ENCODE results near the gene LHPP.
"Not testable (repeated sequence)": the region's sequence is repeated elsewhere in the genome, so short reads cannot be mapped to it uniquely, and the experiment has no call there.

The LHPP gene

GRCh38 chr10:124430077-124430476 is 31.5 kb upstream of the LHPP start:
- TF ChIP-seq CTCF (conservative IDR thresholded peaks at IDR 0.05; ENCODE audit: low read depth, low read length): no peak
- no peak for DNase-seq (ENCODE audit: low read depth)
- no peak overlapping the region for H3K4me3 ChIP-seq (ENCODE audit: low read depth, low read length)

GRCh38 chr10:124433461-124433860 is 28.2 kb upstream of the LHPP start:
- H3K4me3 ChIP-seq (ENCODE audit: low read depth, low read length): no peak overlapping the region
- no peak for DNase-seq (ENCODE audit: low read depth)
- no peak for TF ChIP-seq CTCF (conservative IDR thresholded peaks at IDR 0.05; ENCODE audit: low read depth, low read length)

GRCh38 chr10:124435683-124436082 is 25.9 kb upstream of the LHPP start:
- DNase-seq (ENCODE audit: low read depth); H3K4me3 ChIP-seq (ENCODE audit: low read depth, low read length): not testable (repeated sequence)

- DNase-seq (ENCODE audit: low read depth): no peak
- no peak overlapping the region for H3K4me3 ChIP-seq (ENCODE audit: low read depth, low read length)
- TF ChIP-seq CTCF (conservative IDR thresholded peaks at IDR 0.05; ENCODE audit: low read depth, low read length): no peak
Measured at GRCh38 chr10:124436191-124436638, 25.4 kb upstream of the LHPP start.

GRCh38 chr10:124441694-124442093 is 19.9 kb upstream of the LHPP start:
- not testable (repeated sequence) for DNase-seq (ENCODE audit: low read depth); H3K4me3 ChIP-seq (ENCODE audit: low read depth, low read length)

- TF ChIP-seq CTCF (conservative IDR thresholded peaks at IDR 0.05; ENCODE audit: low read depth, low read length): no peak
- H3K4me3 ChIP-seq (ENCODE audit: low read depth, low read length): no peak overlapping the region
- no peak for DNase-seq (ENCODE audit: low read depth)
Measured at GRCh38 chr10:124446830-124447750, 14.5 kb upstream of the LHPP start.

GRCh38 chr10:124447751-124448466 is 13.7 kb upstream of the LHPP start:
- TF ChIP-seq CTCF (conservative IDR thresholded peaks at IDR 0.05; ENCODE audit: low read depth, low read length): no peak

More at GRCh38 chr10:124447751-124448466, 13.7 kb upstream of the LHPP start:
- H3K4me3 ChIP-seq (ENCODE audit: low read depth, low read length): no peak overlapping the region
- DNase-seq (ENCODE audit: low read depth): no peak
